A549 (cell line): ENCODE data around the gene ZFX. TPM values are rescaled to one million over a fixed set of nuclear protein-coding genes. Genes with fewer than 3 reads are reported as not detected.

ENCODE experiments used
- ATAC-seq, 2 experiments: fragments of 200-7000 bp in 1 of 2; fragments of >200 bp in 1 of 2; cut with Nextera tagmentation in 1 of 2; cut with Tn5 transposase in 1 of 2; 3 replicates each; pipeline versions ENCODE4 v1.8.0 to v1.9.1; 2018 to 2020; ENCODE audit warnings: mild to moderate bottlenecking in 1 of 2, moderate library complexity in 1 of 2
- CTCF ChIA-PET: fragments of 300-600 bp; sonication (Branson Sonifier 250); formaldehyde crosslinking; extraction: SDS; loops from one replicate; lab custom pipeline; 2021; ENCODE audit warnings: antibody characterized with exemption, inconsistent platforms; lab: Yijun Ruan, JAX
- POLR2A ChIA-PET: fragments of 350-600 bp; formaldehyde crosslinking; extraction: SDS; loops from one replicate; lab custom pipeline; 2021; ENCODE audit warnings: antibody characterized with exemption, inconsistent platforms; lab: Yijun Ruan, JAX
- DNase-seq, 2 experiments: peaks; one replicate each; pipeline versions ENCODE4 v3.0.0 to v3.0.0-alpha.2; 2011 to 2016; ENCODE audit warnings: low read depth in 1 of 2, low spot score in 1 of 2
- FAIRE-seq: peaks from 2 replicates; lab custom pipeline; 2011; peaks lifted over from hg19 to GRCh38; lab: Jason Lieb, UNC
- H3K27ac ChIP-seq, 2 experiments: fragments of >200 bp; sonication (Bioruptor Twin); formaldehyde crosslinking; 3 replicates each; pipeline ENCODE4 v1.5.1; 2016 to 2017
- H3K4me1 ChIP-seq: fragments of >200 bp; sonication (Bioruptor Twin); formaldehyde crosslinking; 3 replicates; pipeline ENCODE4 v1.6.1; 2016
- H3K4me2 ChIP-seq: fragments of >200 bp; sonication (Bioruptor Twin); formaldehyde crosslinking; 3 replicates; pipeline ENCODE4 v1.6.1; 2016
- H3K4me3 ChIP-seq: fragments of >200 bp; sonication (Bioruptor Twin); formaldehyde crosslinking; 3 replicates; pipeline ENCODE4 v1.5.1; 2016
- H3K9me3 ChIP-seq: fragments of >200 bp; sonication (Bioruptor Twin); formaldehyde crosslinking; 3 replicates; pipeline ENCODE4 v1.6.1; 2016
- BCL3 ChIP-seq: fragments of >200 bp; sonication (Bioruptor Twin); formaldehyde crosslinking; IDR thresholded peaks from 3 replicates; pipeline ENCODE4 v1.6.1; 2016
- BHLHE40 ChIP-seq: IDR thresholded peaks from 2 replicates; pipeline ENCODE4 v1.6.1; 2012; ENCODE audit warnings: low read depth, low read length, inconsistent platforms
- CBX2 ChIP-seq: fragments of 200-600 bp; sonication (generic); IDR thresholded peaks from 2 replicates; pipeline ENCODE4 v1.6.1; 2016; ENCODE audit warnings: low read depth, mild to moderate bottlenecking, borderline replicate concordance
- CEBPB ChIP-seq, 2 experiments: fragments of >200 bp in 1 of 2; sonication (Bioruptor Twin) in 1 of 2; formaldehyde crosslinking in 1 of 2; IDR thresholded peaks; 2 replicates each; pipeline ENCODE4 v1.6.1; 2012 to 2016
- CTCF ChIP-seq: fragments of >200 bp; sonication (Bioruptor Twin); formaldehyde crosslinking; IDR thresholded peaks from 3 replicates; pipeline ENCODE4 v1.5.1; 2016
- FOSL2 ChIP-seq, 2 experiments: fragments of 450-650 bp in 1 of 2; fragments of >200 bp in 1 of 2; sonication (Bioruptor Twin) in 1 of 2; formaldehyde crosslinking; IDR thresholded peaks; 2 replicates each; pipeline versions ENCODE4 v1.5.0 to v1.6.1; 2016 to 2020; ENCODE audit warnings: mild to moderate bottlenecking in 1 of 2, moderate library complexity in 1 of 2
- GATA3 ChIP-seq: IDR thresholded peaks from 2 replicates; pipeline ENCODE4 v1.6.1; 2012; ENCODE audit warnings: borderline replicate concordance
- MAX ChIP-seq: IDR thresholded peaks from 2 replicates; pipeline ENCODE4 v1.6.1; 2012
- ZC3H11A ChIP-seq: fragments of 450-650 bp; IDR thresholded peaks from 2 replicates; pipeline ENCODE4 v1.6.1; 2014; ENCODE audit warnings: antibody characterized with exemption, mild to moderate bottlenecking
- WGBS: methylation state at CpG from one replicate; pipeline ENCODE4 v1.1.6; 2017; ENCODE audit errors: missing lambda C conversion rate; 5-methylcytosine and 5-hydroxymethylcytosine counted together
- polyA plus RNA-seq, 4 experiments: library from polyadenylated mRNA; depleted of rRNA in 3 of 4; stranded (reverse); fragments of >200 nt; fragmentation: RNase III in 1 of 4; extraction: RNeasy Plus Mini Kit Qiagen cat#74134 plus additional on column Dnase treatment in 1 of 4; gene quantifications; 2 replicates in 3 of 4; 3 replicates in 1 of 4; pipeline ENCODE4 v1.2.3, GENCODE V29; 2011 to 2017
- small RNA-seq, 6 experiments: library from RNA; depleted of rRNA; stranded (forward); fragments of <200 nt; gene quantifications; one replicate each; pipeline ENCODE3, GENCODE V24; 2012

ZFX gene
- polyA plus RNA-seq, 2 of the 4 experiments (the other 2 are of a cell fraction), result 18.1 to 30.1 TPM

- ChIA-PET POLR2A (no interaction called here), CTCF (interaction anchor here (0.9 to 1.3 kb wide), 2 partner anchors 107 to 234 kb away, joined by 3 to 5 read pairs; no protein-coding TSS in a partner anchor)
- peak overlapping the region; percentile 9; the same call in 1 of the 3 replicates for H3K4me2 ChIP-seq
- DNase-seq, result peak; percentile 16 to 39
- peaks cover 27% of the 10 kb centered on the region for H3K4me1 ChIP-seq
- no peaks in the 10 kb centered on the region for H3K9me3 ChIP-seq
- peak in 1 of 2 experiments; percentile 25; a peak in 1 of 6 replicates for ATAC-seq
- TF ChIP-seq CBX2, result no peak
- no peak for TF ChIP-seq CEBPB (IDR thresholded peaks at IDR 0.05)
- no peak for TF ChIP-seq CTCF
- no peak for TF ChIP-seq ZC3H11A
- TF ChIP-seq FOSL2 (IDR thresholded peaks at IDR 0.05), result no peak
- peak; percentile 47 for TF ChIP-seq FOSL2 (CRISPR knock-in tag; IDR thresholded peaks at IDR 0.05)
- no peak for TF ChIP-seq BHLHE40
- no peak for TF ChIP-seq GATA3
- TF ChIP-seq MAX, result 0 out of 2 replicates have a peak, but pooled peaks have one; percentile 15
- TF ChIP-seq BCL3, result no peak
- peak overlapping the region in 1 of 2 experiments; percentile 68; a peak in 3 of 6 replicates for H3K27ac ChIP-seq
- WGBS, result 13% methylated on average over 6 of the region's 6 CpGs
- H3K4me3 ChIP-seq, result no peak overlapping the region
- FAIRE-seq, result no peak
Observed at GRCh38 chrX:24264383-24264782, 114.9 kb downstream of the ZFX start.

Small RNAs within 50 kb of the gene (small RNA-seq; reads per million reads assigned to genes)
- gene RF00263, result 0 to 0.04 (median 0) reads per million in 6 experiments

Other genes starting within 250 kb of the ZFX start
- gene APOO, start 241.8 kb upstream of the ZFX start, polyA plus RNA-seq (2011; rRNA removed), result 48.5 and 59.4 TPM in 2 replicates
- 33.3 to 35.1 TPM (median 33.5 TPM) in 3 replicates for gene APOO, start 241.8 kb upstream of the ZFX start, polyA plus RNA-seq (2017; fragmentation: RNase III; extraction: RNeasy Plus Mini Kit Qiagen cat#74134 plus additional on column Dnase treatment)
- 0.37 and 0.47 TPM in 2 replicates for gene CXorf58, start 241.7 kb upstream of the ZFX start, polyA plus RNA-seq (2011; rRNA removed)
- gene CXorf58, start 241.7 kb upstream of the ZFX start, polyA plus RNA-seq (2017; fragmentation: RNase III; extraction: RNeasy Plus Mini Kit Qiagen cat#74134 plus additional on column Dnase treatment), result 0.07 to 0.16 TPM (median 0.15 TPM) in 3 replicates
- 11.2 and 15.0 TPM in 2 replicates for gene KLHL15, start 122.5 kb upstream of the ZFX start, polyA plus RNA-seq (2011; rRNA removed)
- gene KLHL15, start 122.5 kb upstream of the ZFX start, polyA plus RNA-seq (2017; fragmentation: RNase III; extraction: RNeasy Plus Mini Kit Qiagen cat#74134 plus additional on column Dnase treatment), result 6.1 to 6.4 TPM (median 6.2 TPM) in 3 replicates
- gene EIF2S3, start 94.8 kb upstream of the ZFX start, polyA plus RNA-seq (2011; rRNA removed), result 214 and 219 TPM in 2 replicates
- 259 to 300 TPM (median 270 TPM) in 3 replicates for gene EIF2S3, start 94.8 kb upstream of the ZFX start, polyA plus RNA-seq (2017; fragmentation: RNase III; extraction: RNeasy Plus Mini Kit Qiagen cat#74134 plus additional on column Dnase treatment)
- not detected in 2 replicates for gene SUPT20HL2, start 164.3 kb downstream of the ZFX start, polyA plus RNA-seq (2011; rRNA removed)
- not detected in 3 replicates for gene SUPT20HL2, start 164.3 kb downstream of the ZFX start, polyA plus RNA-seq (2017; fragmentation: RNase III; extraction: RNeasy Plus Mini Kit Qiagen cat#74134 plus additional on column Dnase treatment)
- not detected in 2 replicates for gene SUPT20HL1, start 210.9 kb downstream of the ZFX start, polyA plus RNA-seq (2011; rRNA removed)
- gene SUPT20HL1, start 210.9 kb downstream of the ZFX start, polyA plus RNA-seq (2017; fragmentation: RNase III; extraction: RNeasy Plus Mini Kit Qiagen cat#74134 plus additional on column Dnase treatment), result not detected in 3 replicates